Fibroblast of lung (primary cell): ENCODE measurements around the gene ITPR1. TPM values are rescaled to one million over a fixed set of nuclear protein-coding genes. Genes with fewer than 3 reads are reported as not detected.

ENCODE experiments used
- DNase-seq, 2 donors: peaks; one replicate each; pipeline versions ENCODE4 v3.0.0 to v3.0.0-alpha.2; 2010; ENCODE audit warnings: low read depth in 2 of 2
- H2AFZ ChIP-seq: 2 replicates; pipeline ENCODE4 v1.5.1; 2012; ENCODE audit warnings: low read length, control low read depth, inconsistent platforms
- H3K27ac ChIP-seq: 2 replicates; pipeline ENCODE4 v1.5.1; 2011; ENCODE audit warnings: low read length, control low read depth; ENCODE audit not compliant: insufficient read depth
- H3K27me3 ChIP-seq: 2 replicates; pipeline ENCODE4 v1.5.1; 2011; ENCODE audit warnings: mild to moderate bottlenecking, low read length; ENCODE audit not compliant: control insufficient read depth, insufficient read depth
- H3K36me3 ChIP-seq: 2 replicates; pipeline ENCODE4 v1.5.1; 2011; ENCODE audit warnings: low read length; ENCODE audit not compliant: control insufficient read depth, insufficient read depth
- H3K4me1 ChIP-seq: 2 replicates; pipeline ENCODE4 v1.5.1; 2011; ENCODE audit warnings: low read length; ENCODE audit not compliant: control insufficient read depth, insufficient read depth; ENCODE audit errors: extremely low read depth
- H3K4me2 ChIP-seq: 2 replicates; pipeline ENCODE4 v1.5.1; 2011; ENCODE audit warnings: low read length, control low read depth; ENCODE audit not compliant: insufficient read depth; ENCODE audit errors: extremely low read depth
- H3K4me3 ChIP-seq, 4 experiments: fragments of 200-600 bp in 1 of 4; sonication (generic) in 1 of 4; replicated peaks in 1 of 4; 2 replicates each; pipeline ENCODE4 v1.5.1; 2011 to 2016; ENCODE audit warnings: low read length in 4 of 4, low read depth in 3 of 4, mild to moderate bottlenecking in 3 of 4, control low read depth in 2 of 4, inconsistent platforms in 1 of 4, mixed read lengths in 1 of 4; ENCODE audit not compliant: insufficient read depth in 1 of 4; ENCODE audit errors: control extremely low read depth in 1 of 4
- H3K79me2 ChIP-seq: 2 replicates; pipeline ENCODE4 v1.5.1; 2012; ENCODE audit warnings: mild to moderate bottlenecking, low read length, inconsistent platforms; ENCODE audit not compliant: control insufficient read depth, insufficient read depth
- H3K9ac ChIP-seq: 2 replicates; pipeline ENCODE4 v1.5.1; 2011; ENCODE audit warnings: mild to moderate bottlenecking, low read length, control low read depth; ENCODE audit not compliant: insufficient read depth
- H3K9me3 ChIP-seq: 2 replicates; pipeline ENCODE4 v1.5.1; 2012; ENCODE audit warnings: low read depth, low read length; ENCODE audit not compliant: control insufficient read depth, insufficient read depth
- H4K20me1 ChIP-seq: 2 replicates; pipeline ENCODE4 v1.5.1; 2011; ENCODE audit warnings: low read length; ENCODE audit not compliant: control insufficient read depth, insufficient read depth; ENCODE audit errors: extremely low read depth
- EZH2 ChIP-seq: IDR thresholded peaks from 2 replicates; pipeline ENCODE4 v1.5.1; 2012; ENCODE audit warnings: low read length, control low read depth, mild to moderate bottlenecking; ENCODE audit errors: missing control alignments
- polyA plus RNA-seq, 2 donors: library from polyadenylated mRNA; depleted of rRNA in 1 of 2; stranded (reverse) in 1 of 2; unstranded in 1 of 2; fragments of >200 nt; gene quantifications; 2 replicates each; pipeline ENCODE4 v1.2.1, GENCODE V29; 2011 to 2012; ENCODE audit warnings: missing spikeins in 1 of 2
- total RNA-seq: library from RNA; depleted of rRNA; stranded (reverse); fragments of >200 nt; gene quantifications from 2 replicates; pipeline ENCODE4 v1.2.1, GENCODE V29; 2014
- TF ChIP-seq, protein P1 (sequence below), 2 donors: IDR thresholded peaks in 1 of 2; conservative IDR thresholded peaks in 1 of 2; 1 replicate in 1 of 2; 2 replicates in 1 of 2; pipeline ENCODE4 v1.5.1; 2011 to 2012; ENCODE audit warnings: low read length in 2 of 2, control low read depth in 1 of 2, inconsistent platforms in 1 of 2, low read depth in 1 of 2, mild to moderate bottlenecking in 1 of 2

ITPR1 gene
- total and polyA plus RNA-seq, 2 donors (not counting 1 experiment from before 2014, with no cell fraction given): 19.2 to 87.0 TPM

DNA sequence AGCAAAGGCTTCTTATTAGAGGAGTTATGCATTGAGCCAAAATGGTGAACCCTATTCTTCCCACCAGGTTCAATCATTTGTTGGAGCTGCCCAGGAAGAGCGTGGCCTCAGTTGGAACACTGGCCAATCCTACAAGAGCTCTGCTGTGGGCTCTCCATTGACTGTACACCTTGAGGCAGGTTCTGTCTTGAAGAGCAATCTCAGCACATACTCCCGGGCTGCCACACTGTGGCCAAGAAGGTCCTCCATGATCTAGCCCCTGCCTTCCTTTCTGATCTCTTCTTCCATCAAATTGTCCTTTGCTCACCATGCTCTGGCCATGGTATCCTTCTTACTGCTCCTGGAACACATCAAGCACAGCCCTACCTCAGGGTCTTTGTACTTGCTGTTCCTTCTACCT is 20.4 kb upstream of the ITPR1 start:
- Histone ChIP-seq H3K4me1 (no peaks in the 10 kb centered on the region), H3K4me2 (no peak overlapping the region), H3K36me3 (no peaks in the 10 kb centered on the region), H2AFZ (no peak overlapping the region), H3K9ac (no peak overlapping the region), H3K9me3 (no peaks in the 10 kb centered on the region), H3K4me3 (no peak overlapping the region), H3K79me2 (no peaks in the 10 kb centered on the region), H4K20me1 (no peaks in the 10 kb centered on the region), H3K27ac (no peak overlapping the region), H3K27me3 (peaks cover 8% of the 10 kb centered on the region)
- no peak for DNase-seq
- TF ChIP-seq, protein P1, sequence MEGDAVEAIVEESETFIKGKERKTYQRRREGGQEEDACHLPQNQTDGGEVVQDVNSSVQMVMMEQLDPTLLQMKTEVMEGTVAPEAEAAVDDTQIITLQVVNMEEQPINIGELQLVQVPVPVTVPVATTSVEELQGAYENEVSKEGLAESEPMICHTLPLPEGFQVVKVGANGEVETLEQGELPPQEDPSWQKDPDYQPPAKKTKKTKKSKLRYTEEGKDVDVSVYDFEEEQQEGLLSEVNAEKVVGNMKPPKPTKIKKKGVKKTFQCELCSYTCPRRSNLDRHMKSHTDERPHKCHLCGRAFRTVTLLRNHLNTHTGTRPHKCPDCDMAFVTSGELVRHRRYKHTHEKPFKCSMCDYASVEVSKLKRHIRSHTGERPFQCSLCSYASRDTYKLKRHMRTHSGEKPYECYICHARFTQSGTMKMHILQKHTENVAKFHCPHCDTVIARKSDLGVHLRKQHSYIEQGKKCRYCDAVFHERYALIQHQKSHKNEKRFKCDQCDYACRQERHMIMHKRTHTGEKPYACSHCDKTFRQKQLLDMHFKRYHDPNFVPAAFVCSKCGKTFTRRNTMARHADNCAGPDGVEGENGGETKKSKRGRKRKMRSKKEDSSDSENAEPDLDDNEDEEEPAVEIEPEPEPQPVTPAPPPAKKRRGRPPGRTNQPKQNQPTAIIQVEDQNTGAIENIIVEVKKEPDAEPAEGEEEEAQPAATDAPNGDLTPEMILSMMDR (conservative IDR thresholded peaks at IDR 0.05 in 1 of 2, IDR thresholded peaks at IDR 0.05 in 1 of 2; ENCODE audit: low read depth in 1 of 2, low read length in 2 of 2): no peak
- no peak for TF ChIP-seq EZH2

DNA sequence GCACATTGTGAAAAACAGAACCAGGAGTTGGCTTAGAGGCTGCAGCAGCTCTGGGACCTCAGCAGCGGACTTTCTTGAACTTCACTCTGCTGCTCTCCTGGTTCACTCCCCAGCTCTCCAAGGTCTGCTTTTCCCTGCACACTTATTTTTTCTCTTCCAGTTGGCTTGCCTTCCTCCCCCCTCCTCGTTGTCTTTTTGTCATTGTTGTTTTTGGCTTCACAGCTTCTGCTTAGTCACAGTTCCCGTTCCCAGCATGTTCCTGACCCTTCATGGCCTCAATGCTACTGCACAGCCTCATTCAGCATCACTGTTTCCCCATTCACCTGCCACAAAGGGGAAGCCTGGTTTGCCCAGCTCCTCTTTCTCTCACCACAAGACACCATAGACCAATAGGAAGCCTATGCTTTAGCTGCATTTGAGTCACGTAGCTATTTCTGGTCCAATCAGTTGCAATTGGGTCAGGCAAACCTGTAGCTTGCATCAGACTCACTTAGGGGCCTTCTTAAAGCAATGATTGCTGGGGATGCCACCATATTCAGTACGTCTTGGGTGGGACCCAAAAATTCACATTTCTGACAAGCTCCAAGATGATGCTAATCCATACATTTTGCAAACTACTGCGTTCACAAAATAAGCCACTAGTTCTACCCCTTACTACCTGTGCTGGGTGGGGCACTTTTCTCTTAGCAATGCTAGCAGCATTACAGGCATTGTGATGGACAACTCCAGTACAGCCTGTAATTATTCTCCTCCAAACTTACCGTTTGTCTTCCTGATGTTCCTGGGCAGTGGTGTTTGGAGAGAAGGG is 18.3 kb upstream of the ITPR1 start:
- H3K4me2 ChIP-seq: peak overlapping the region; percentile 23
- H3K27ac ChIP-seq: no peak overlapping the region
- H3K36me3 ChIP-seq: no peaks in the 10 kb centered on the region
- H3K4me3 ChIP-seq: no peak overlapping the region
- no peak overlapping the region for H3K9ac ChIP-seq
- H2AFZ ChIP-seq: peak overlapping the region; percentile 32
- peaks cover 8% of the 10 kb centered on the region for H3K27me3 ChIP-seq
- H4K20me1 ChIP-seq: no peaks in the 10 kb centered on the region
- H3K9me3 ChIP-seq: no peaks in the 10 kb centered on the region
- DNase-seq: peak; percentile 78 to 79
- H3K79me2 ChIP-seq: no peaks in the 10 kb centered on the region
- no peaks in the 10 kb centered on the region for H3K4me1 ChIP-seq
- no peak for TF ChIP-seq EZH2
- TF ChIP-seq, protein P1 (conservative IDR thresholded peaks at IDR 0.05 in 1 of 2, IDR thresholded peaks at IDR 0.05 in 1 of 2; ENCODE audit: low read depth in 1 of 2, low read length in 2 of 2): no peak

DNA sequence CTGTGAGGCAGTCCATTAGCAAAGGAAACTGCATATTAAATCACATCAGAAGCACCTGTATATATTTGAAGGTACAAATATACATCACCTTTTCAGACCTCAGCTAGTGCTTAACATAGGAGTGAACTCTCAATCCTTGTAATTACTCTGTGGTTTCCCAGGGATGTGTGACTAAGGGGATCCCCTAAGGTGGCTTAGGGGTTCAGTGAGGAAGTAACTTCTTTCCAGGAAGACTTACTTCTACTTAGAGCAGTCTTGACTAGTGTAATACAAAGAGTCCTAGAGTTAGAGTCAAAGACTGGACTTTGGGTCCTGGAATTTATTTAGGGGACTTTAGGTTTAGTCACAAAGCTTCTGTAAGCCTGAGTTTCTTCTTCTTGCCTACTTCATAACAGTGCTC is 17.3 kb upstream of the ITPR1 start:
- DNase-seq: no peak
- Histone ChIP-seq H2AFZ (no peak overlapping the region), H3K36me3 (no peaks in the 10 kb centered on the region), H3K79me2 (no peaks in the 10 kb centered on the region), H3K27ac (no peak overlapping the region), H4K20me1 (no peaks in the 10 kb centered on the region), H3K9ac (no peak overlapping the region), H3K27me3 (peaks cover 8% of the 10 kb centered on the region), H3K4me1 (no peaks in the 10 kb centered on the region), H3K4me3 (no peak overlapping the region), H3K4me2 (no peak overlapping the region), H3K9me3 (no peaks in the 10 kb centered on the region)
- TF ChIP-seq EZH2: no peak
- TF ChIP-seq, protein P1 (conservative IDR thresholded peaks at IDR 0.05 in 1 of 2, IDR thresholded peaks at IDR 0.05 in 1 of 2; ENCODE audit: low read depth in 1 of 2, low read length in 2 of 2): no peak
